Measurements from ENCODE around the gene PANX1. TPM values are rescaled to one million over a fixed set of nuclear protein-coding genes. Genes with fewer than 3 reads are reported as not detected.

The PANX1 gene
- total RNA-seq, 1 donor from 2014 or later, result 60.3 TPM

GRCh38 chr11:94203070-94203469, 74.4 kb downstream of the PANX1 start:
- Histone ChIP-seq H3K36me3 (ENCODE audit: control insufficient read depth, insufficient read depth, low read length) (no peaks in the 10 kb centered on the region), H3K4me3 (ENCODE audit: low read depth, low read length) (no peak overlapping the region), H3K27me3 (ENCODE audit: control insufficient read depth, insufficient read depth, low read length) (no peaks in the 10 kb centered on the region)
- no peak for FAIRE-seq
- DNase-seq (ENCODE audit: low read depth), result no peak
- TF ChIP-seq CTCF (IDR thresholded peaks at IDR 0.05; ENCODE audit: insufficient read depth, low read length, severe bottlenecking), result no peak

GRCh38 chr11:94211261-94211830, 82.7 kb downstream of the PANX1 start:
- H3K4me3 ChIP-seq (ENCODE audit: low read depth, low read length), result no peak overlapping the region
- H3K36me3 ChIP-seq (ENCODE audit: control insufficient read depth, insufficient read depth, low read length), result no peaks in the 10 kb centered on the region
- no peaks in the 10 kb centered on the region for H3K27me3 ChIP-seq (ENCODE audit: control insufficient read depth, insufficient read depth, low read length)
- no peak for TF ChIP-seq CTCF (IDR thresholded peaks at IDR 0.05; ENCODE audit: insufficient read depth, low read length, severe bottlenecking)
- DNase-seq (ENCODE audit: low read depth) (no peak), FAIRE-seq (no peak)

GRCh38 chr11:94212898-94213297, 84.3 kb downstream of the PANX1 start:
- no peak for TF ChIP-seq CTCF (IDR thresholded peaks at IDR 0.05; ENCODE audit: insufficient read depth, low read length, severe bottlenecking)
- Histone ChIP-seq H3K27me3 (ENCODE audit: control insufficient read depth, insufficient read depth, low read length) (no peaks in the 10 kb centered on the region), H3K4me3 (ENCODE audit: low read depth, low read length) (no peak overlapping the region), H3K36me3 (ENCODE audit: control insufficient read depth, insufficient read depth, low read length) (no peaks in the 10 kb centered on the region)
- DNase-seq (ENCODE audit: low read depth), result no peak
- FAIRE-seq, result no peak

- no peak for FAIRE-seq
- no peak for TF ChIP-seq CTCF (IDR thresholded peaks at IDR 0.05; ENCODE audit: insufficient read depth, low read length, severe bottlenecking)
- no peak for DNase-seq (ENCODE audit: low read depth)
- no peak overlapping the region for H3K4me3 ChIP-seq (ENCODE audit: low read depth, low read length)
- H3K27me3 ChIP-seq (ENCODE audit: control insufficient read depth, insufficient read depth, low read length), result no peaks in the 10 kb centered on the region
- no peaks in the 10 kb centered on the region for H3K36me3 ChIP-seq (ENCODE audit: control insufficient read depth, insufficient read depth, low read length)
Measured at GRCh38 chr11:94217705-94218104, 89.1 kb downstream of the PANX1 start.

GRCh38 chr11:94218372-94218771, 89.7 kb downstream of the PANX1 start:
- FAIRE-seq, result no peak
- no peak for TF ChIP-seq CTCF (IDR thresholded peaks at IDR 0.05; ENCODE audit: insufficient read depth, low read length, severe bottlenecking)
- H3K27me3 ChIP-seq (ENCODE audit: control insufficient read depth, insufficient read depth, low read length), result no peaks in the 10 kb centered on the region
- H3K36me3 ChIP-seq (ENCODE audit: control insufficient read depth, insufficient read depth, low read length), result no peaks in the 10 kb centered on the region
- H3K4me3 ChIP-seq (ENCODE audit: low read depth, low read length), result no peak overlapping the region
- no peak for DNase-seq (ENCODE audit: low read depth)

- Histone ChIP-seq H3K4me3 (ENCODE audit: low read depth, low read length) (no peak overlapping the region), H3K36me3 (ENCODE audit: control insufficient read depth, insufficient read depth, low read length) (no peaks in the 10 kb centered on the region), H3K27me3 (ENCODE audit: control insufficient read depth, insufficient read depth, low read length) (no peaks in the 10 kb centered on the region)
- no peak for TF ChIP-seq CTCF (IDR thresholded peaks at IDR 0.05; ENCODE audit: insufficient read depth, low read length, severe bottlenecking)
- FAIRE-seq, result no peak
- no peak for DNase-seq (ENCODE audit: low read depth)
Measured at GRCh38 chr11:94219771-94220170, 91.1 kb downstream of the PANX1 start.
